HG03442 (cell line): ENCODE data around the gene AFTPH.
"Not testable (repeated sequence)": the region's sequence is repeated elsewhere in the genome, so short reads cannot be mapped to it uniquely, and the experiment has no call there.

Experiments
- ATAC-seq: cut with Tn5 transposase; IDR thresholded peaks from one replicate; pipeline ENCODE4 v1.9.1; 2021; ENCODE audit warnings: mild to moderate bottlenecking, moderate library complexity; ENCODE audit not compliant: unreplicated experiment

AFTPH gene

DNA sequence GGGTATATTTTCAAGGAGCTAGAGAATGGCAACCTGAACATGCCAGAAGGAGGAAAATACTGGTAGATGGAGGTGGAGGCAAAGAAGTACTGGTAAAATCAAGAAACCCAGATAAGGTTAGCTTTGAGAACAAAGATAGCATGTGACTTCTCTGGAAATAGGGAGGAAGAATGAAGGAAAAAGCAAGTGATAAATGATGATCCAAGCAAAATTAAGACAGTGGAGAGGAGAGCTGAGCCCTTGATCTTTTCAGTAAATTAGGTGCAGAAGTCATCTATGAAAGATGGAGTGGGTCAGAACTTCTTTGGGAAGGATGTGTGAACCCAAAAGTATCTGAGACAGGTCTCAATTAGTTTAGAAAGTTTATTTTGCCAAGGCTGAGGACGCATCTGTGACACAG lies 25.7 kb upstream of the AFTPH start:
- ATAC-seq = no peak

DNA sequence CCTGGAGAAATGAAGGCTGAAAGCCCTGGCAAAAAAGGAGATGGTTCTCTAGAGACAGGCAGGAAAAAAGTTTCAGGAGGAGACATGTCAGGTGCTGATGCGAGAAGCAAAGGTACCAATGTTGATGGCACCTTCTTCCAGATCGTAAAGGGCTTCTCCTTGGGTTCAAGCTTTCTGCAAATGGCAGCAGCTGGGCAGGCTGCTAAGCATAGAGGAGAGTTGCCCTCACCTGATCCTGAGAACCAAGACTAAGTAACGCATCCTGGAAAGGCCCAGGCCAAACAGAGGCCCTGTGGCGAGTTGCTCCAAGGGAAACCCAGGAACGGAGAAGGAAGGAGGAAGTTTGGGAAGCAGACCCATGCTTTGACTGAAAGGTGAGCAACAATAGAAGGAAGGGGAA lies 23.6 kb upstream of the AFTPH start:
- ATAC-seq = no peak

DNA sequence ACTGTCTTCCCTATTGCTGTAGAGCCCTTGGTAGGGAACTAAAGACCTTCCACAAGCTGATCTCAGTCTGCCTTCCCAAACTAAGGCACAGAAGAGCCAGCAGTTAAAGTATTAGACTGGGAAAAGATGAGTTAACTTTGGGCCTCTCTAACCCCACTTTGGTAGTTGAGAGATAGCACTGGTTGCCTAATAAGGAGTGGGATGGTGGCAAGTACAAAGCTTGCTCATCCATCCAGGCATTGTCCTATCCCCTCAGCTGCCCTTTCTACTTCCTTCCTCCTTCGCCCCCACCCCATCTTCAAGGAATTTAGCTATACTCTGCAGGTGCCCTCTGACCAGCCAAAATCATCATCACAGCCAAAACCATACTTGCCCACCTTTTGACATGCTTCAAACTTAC lies 22.2 kb upstream of the AFTPH start:
- ATAC-seq = no peak

DNA sequence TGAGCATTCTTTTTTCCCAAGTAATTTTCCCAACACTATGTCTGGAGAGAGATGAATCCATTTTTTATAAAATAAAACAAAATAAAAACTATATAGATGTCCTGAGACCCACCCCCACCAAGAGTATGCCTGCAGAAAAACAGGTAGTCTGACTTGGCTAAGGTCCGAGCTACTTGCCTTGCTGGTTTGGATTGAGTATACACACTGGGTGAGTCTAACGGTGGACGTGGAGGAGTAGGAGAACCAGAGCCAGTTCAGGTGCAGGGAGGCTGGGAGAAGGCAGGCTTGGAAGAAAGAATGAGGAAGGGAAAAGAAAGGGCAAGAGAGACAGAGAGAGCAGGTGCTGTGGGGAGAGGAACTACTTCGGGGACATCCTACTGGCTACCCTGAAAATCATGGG lies 21.3 kb upstream of the AFTPH start:
- ATAC-seq = no peak

DNA sequence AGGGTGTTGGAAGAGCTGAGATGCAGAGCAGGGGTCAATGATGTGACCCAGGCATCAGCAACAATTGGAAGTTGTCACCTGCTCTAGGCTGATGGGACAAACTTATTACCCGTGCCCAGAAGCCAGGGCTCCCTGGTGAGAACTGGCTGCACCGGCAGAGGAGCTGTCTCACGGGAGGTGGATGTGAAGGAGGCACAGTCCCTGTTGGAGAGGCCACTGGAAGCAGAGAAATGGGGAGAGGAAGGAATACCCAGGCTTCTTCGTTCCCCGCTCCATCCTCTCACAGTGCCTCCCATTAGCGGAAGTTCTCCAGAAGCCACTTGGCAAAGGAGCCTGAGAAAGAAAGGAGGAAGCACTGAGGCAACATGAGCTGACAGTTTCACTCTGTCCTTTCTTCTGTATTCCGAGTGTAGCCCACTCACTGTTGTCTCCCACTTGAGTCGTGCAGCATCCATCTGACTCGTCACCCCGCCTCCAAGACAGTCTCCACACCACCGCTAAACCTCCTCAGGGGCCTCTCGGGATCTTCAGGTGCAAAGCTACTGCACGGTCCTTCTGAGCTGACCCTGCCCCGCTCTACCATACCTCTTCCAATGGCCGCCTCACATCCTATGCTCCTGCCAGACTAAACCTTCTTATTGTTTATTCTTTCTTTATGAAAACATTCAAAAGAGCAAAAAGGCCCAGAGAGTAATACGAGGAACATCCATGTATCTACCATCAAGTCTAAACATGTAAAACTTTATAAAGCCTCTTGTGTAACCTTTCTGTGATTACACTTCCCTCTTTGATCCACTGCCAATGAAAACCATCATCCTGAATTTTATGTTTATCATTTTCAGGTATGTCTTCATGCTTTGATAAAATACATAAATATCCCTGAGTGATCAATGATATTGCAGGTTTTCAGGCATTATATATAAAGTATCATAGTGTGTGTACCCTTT lies 19.1 kb upstream of the AFTPH start:
- no peak for ATAC-seq

DNA sequence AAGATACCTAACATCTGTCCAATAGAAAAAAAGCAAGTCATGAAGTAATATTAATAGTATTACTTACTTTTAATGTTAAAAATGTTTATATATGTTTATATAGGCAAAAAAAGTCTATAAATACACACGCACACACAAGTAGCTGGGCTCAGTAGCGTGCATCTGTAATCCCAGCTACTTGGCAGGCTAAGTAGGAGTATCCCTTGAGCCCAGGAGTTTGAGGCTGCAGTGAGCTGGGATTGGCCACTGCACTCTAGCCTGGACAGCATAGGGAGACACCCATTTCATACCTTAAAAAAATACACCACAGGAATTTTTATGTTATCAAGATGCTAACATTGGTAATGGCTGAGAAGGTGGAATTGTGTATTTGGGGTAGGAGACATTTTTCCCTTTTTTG lies 17.4 kb upstream of the AFTPH start:
- no peak for ATAC-seq

DNA sequence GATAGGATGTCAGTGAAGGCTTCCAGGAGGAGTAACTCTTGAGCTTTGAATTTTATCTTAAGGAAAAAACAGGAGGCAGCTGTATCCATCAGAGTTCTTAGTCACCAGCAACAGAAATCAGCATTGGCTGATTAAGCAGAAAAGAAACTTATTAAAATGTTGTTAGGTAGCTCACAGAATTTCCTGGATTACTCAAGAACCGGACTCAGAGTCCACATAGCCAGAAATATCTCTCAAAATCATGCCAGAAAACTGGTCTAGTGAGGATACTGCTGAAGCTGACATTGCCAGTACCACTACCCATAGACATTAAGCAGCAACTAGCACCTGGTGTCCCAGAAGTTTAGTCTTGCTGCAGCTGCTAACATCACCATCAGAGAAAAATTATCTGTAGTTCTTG lies 10.1 kb upstream of the AFTPH start:
- ATAC-seq = no peak

DNA sequence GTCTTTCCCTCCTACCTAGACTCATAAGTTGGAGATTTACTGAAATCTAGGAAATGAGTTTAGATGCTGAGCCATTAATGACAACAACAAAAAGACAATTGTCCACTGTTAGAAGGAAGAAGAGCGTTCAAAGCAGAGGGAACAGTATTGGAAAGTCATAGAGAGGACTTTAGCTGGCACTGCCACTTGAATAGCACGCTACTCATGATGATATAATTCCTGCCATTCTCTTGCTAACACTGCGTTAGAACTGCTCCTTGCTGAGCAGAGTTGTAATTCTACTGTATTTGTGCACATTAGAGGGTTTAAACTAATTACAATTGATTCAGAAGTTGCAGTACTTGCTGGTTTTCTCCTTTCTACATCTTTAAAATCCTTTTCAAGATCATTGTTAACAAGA lies 9.0 kb upstream of the AFTPH start:
- no peak for ATAC-seq

DNA sequence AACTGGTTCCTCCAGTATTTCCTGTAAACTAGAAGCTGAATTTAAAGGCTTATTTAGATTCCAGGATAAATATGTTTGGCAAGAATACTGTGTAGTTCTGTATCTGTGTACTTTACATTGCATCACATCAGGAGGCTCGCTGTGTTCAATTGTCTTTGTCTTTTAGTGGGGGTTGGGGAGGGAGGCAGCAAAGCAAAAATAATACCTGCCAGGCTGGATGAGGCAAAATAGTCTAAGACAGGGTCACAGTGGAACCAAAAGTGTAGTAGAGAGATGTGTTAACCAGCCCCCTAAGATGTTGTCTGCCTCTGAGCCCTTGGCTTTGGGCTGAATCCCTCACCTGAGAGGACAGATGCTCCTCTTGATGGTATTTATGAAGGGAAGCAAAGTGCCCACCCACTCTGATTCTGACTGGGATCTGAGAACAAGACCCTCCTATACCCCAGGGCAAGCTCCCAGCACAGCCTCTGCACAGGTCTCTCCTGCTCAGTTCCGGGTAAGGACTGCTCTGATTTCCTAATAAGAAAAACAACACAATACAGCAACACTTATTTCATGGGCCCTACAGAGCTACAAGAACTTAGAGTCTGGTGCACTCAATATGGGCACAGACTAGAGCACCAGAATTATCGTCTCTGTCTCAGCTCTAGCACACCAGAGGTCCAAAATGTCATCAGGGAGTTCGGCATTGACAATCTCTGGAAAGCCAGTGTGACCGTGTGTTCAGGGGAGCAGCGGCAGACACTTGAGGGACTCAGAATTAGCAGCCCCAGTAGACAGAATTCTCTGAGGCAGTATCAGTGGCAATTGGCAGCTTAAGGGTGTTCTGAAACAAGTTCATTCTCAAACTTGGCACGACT lies 7.2 kb upstream of the AFTPH start:
- ATAC-seq = no peak

DNA sequence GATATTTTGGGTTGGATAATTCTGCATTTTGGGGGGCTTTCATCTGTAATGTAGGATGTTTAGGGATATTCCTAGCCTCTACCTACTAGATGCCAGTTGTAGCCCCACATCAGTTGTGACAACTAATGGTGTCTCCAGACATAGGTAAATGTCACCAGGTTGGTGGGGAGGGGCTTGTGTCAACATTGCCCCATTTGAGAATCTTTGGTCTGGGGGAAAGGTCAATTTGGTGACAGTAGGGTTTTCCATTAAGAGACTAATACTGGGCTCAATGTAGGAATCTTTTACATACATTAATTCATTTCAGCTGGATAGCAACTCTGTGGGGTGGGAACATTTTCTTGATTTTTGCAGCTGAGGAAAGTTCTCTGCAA lies 6.6 kb upstream of the AFTPH start:
- no peak for ATAC-seq

DNA sequence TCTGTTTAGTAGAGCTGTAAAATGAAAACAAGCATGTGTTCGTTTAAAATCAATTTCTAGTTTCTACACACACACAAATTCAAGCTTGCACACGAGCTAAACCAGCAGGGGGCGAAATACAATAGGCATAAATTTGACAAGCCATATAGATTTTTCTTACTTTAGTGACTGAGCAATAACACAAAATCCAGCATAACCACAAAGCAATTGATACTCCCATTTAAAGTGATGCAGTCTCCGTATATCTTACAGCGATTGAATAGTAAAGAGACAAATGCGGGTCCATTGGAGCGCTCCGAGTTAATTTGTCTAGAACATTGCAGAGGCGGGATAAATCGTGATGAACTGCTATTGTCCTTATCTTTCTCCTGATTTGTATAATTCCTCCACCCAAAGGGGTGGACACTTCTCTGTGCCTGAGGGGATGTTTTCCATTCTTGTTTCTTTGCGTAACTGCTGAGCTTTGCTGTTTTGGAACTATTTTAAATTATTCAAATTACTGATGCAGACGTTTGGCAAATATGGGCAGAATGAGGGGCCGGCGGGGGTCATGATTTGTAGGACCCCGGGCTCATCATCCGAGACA lies 1.2 kb upstream of the AFTPH start:
- ATAC-seq = no peak

DNA sequence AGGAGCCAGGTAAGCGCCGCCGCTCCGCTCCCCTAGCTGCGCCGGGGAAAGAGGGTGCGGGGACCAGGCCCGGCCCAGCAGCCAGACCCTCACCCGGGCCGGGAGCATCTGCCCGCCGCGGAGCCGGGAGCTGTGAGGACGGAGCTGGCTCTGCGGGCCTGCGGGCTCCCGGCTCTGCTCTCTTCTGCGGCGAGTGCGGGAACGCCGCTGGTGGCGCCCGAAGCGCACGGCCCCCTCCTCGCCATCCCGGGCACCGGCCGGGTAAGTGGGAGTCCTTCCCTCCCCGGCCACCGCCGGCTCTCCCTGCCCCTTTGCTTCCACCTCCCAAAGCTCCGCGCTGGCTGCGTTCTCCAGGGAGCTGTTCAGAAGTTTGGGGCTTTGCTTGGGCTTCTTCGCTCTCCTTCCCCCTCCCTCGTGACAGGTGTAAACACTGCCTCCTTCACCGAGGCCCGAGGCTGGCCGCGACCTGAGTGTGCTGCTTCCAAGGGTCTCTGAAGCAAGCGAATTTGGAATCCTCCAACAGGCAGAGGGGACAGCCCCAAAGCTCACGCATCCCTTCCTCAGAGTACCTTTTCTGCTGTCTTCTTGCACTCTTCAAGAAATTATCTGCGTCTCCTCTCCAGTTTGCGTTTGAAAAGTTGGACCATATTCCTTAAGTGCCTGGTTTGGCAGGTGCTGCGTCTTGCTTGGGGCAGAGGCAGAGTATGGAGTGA lies 632 bp downstream of the AFTPH start:
- ATAC-seq = peak; percentile 6

DNA sequence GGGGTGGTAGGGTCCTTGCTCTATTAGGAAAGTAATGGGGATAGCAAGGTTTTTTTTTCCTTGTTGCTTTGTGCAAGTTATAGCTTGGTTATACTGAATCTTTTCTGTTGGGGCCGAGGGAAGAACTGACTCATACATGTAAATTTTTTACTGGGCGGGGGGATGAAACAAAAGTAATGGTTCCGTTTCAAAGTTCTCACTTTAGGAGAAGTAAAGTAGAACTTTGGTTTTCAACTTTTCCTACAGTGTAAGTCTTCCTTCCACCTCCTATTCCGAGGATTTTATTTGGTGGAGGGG lies 1.1 kb downstream of the AFTPH start:
- no peak for ATAC-seq

DNA sequence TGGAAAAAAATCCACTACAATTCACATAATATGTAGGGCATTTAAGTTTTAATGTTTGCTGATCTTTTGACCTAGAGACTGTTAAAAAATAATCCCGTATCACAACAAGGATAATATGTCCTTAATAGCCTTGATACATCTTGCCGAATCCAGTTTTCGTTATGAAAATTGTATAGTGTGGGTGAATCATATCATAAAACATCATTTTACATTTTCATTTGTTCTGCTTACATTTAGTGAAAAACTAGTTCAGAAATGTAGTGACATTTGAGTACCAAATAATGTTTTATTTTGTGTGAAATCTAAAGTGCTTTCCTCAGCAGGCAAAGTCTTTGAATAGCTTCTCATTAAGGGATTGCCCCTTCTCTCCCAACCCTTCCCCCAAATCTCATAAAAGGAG lies 1.9 kb downstream of the AFTPH start:
- ATAC-seq = no peak

DNA sequence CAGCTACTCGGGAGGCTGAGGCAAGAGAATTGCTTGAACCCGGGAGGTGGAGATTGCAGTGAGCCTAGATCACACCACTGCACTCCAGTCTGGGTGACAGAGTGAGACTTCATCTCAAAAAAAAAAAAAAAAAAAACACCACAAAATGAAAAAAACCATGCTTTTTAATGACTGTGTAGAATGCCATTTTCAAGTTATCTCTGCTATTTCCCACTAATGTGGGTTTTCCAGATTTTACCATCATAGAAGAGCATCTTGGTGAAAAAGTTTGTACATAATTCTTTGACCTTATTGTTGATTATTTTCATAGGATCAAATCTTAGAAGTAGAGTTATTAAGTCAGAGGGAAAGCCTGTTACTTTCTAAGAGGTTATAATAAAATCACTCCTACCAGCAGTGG lies 6.8 kb downstream of the AFTPH start:
- not testable (repeated sequence) for ATAC-seq

DNA sequence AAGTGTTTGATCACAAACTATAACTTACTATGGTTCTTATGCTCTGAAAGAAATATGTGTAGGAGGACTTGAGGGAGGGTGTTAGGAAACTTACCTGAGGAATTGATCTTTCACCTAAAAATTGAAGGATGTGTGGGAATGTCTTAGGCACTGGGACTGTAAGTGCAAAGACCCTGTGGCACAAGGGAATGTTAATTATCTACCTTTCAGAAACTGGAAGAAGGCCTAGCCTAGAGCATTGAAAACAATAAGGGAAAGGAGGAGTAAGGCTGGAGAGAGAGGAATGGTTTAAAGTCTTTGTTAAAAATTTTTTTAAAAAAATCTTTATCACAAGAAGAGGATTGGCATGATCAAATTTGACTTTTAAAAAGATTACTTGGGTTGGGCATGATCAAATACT lies 7.9 kb downstream of the AFTPH start:
- ATAC-seq = no peak

DNA sequence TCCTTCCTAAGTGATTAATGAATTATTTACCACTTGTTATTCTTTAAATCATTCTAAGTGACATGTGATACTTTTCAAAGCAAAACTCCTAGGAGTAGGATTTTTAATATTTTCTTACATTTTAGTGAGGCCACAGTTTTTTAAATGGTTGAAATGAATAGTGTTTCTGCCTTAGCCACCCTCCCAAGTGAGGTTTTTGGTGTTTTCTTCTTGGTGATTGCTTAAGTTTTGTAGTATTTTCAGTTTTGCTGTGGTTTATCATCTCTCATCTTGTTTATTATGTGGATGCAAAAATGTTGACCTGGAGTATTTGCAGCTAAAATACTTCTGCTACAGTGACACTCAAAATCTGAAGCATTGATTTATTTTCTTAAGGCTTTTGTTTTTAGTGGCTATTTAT lies 9.8 kb downstream of the AFTPH start:
- no peak for ATAC-seq

DNA sequence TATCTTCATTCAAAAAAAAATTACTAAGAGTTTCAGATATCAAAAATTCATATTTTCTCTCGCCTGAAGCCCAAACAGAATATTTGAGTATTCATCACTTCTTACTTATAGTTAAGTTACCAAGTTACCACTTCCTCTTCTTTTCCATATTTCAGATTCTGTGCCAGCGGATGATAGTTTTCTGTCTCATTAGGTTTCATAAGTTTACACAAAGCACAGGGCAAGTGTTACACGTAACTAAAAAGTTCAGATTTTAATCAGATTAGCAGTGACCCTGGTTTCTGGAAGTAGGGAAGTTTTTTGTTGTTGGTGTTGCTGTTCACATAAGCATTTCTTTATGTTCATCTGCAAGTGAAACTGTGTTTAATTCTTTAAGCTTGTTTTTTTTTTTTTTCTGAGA lies 10.2 kb downstream of the AFTPH start:
- peak; percentile 50 for ATAC-seq

DNA sequence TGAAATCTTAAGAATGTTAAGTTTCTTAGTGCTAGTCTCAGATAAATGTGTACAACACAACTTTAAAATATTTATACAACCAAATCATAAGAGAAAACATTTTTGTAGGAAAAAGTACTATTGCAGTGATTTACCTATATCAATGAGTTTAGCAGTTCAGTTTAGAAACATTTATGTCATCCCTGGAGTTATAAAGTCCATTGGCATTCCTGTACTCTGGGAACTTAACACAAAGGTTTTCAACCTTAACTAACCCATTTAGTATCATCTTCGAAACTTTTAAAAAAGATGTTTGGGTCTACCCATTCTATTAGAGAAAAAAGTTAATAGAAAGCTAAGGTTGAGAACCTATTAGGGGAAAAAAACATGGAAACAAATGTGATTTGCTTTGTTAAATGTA lies 10.9 kb downstream of the AFTPH start:
- no peak for ATAC-seq

DNA sequence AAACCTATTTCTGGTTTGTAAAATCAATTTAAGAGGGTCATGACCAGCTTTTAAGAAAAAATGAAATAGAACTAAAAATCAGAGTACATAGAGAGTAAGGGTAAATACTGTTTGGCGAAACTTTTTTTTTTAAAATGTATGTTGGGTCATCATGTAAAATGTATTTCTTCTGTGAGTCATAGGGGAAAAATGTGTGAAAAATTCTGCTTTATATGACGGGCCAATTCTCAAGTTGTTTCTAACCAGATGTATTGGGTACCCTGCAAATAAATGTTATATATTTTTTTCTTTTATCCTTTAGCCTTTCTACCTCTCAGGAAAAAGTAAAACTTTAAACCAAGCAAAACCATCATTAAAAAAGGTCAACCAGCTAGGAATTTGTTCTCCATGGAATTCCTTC lies 13.9 kb downstream of the AFTPH start:
- ATAC-seq = no peak

DNA sequence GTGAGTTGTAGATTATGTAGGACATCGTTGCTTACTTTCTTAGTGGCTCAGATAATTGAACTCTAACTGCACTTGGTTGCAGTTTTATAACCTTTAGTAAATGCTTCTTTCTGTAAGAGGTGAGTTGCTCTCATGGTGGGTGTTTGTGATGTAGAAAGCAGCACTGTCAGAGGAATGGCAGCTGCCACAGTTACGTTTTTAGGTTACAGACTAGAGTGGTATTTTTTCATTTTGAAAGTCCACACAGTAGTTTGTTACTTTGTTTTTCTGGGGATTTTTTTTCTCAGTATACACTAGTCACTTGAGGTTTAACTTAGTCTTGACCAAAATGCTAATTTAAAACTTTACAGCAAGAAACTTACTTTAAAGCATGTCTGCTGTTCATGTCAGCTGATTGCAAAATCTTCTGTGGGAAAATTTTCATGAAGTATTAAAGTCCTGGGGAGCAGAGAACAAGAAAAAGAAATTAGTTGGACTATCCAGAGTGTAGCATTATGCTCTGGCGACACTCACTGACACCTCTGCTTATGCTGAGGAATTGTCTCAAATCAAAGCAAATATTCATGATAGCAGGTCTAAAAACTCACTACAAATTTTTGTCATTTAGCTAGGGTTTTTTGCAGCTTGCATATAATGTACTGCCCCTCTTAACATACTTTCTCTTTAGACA lies 14.8 kb downstream of the AFTPH start:
- ATAC-seq = peak; percentile 42
